Keratinocyte (primary cell): Measurements from ENCODE around the gene MRPL49.

Source experiments
- EZH2 ChIP-seq: IDR thresholded peaks from one replicate; pipeline ENCODE4 v1.6.1; 2012; ENCODE audit warnings: inconsistent platforms, mild to moderate bottlenecking, low read length, moderate library complexity
- TF ChIP-seq, protein P1 (sequence below), 3 experiments: IDR thresholded peaks in 1 of 3; conservative IDR thresholded peaks in 1 of 3; optimal IDR thresholded peaks in 1 of 3; 2 replicates in 2 of 3; 3 replicates in 1 of 3; pipeline versions ENCODE3 to v1.5.1; 2011; ENCODE audit warnings: low read length in 3 of 3, mild to moderate bottlenecking in 3 of 3, moderate library complexity in 2 of 3, control low read depth in 1 of 3, inconsistent platforms in 1 of 3; ENCODE audit not compliant: insufficient read depth in 2 of 3; ENCODE audit errors: extremely low read depth in 1 of 3

- TF ChIP-seq, protein P1, sequence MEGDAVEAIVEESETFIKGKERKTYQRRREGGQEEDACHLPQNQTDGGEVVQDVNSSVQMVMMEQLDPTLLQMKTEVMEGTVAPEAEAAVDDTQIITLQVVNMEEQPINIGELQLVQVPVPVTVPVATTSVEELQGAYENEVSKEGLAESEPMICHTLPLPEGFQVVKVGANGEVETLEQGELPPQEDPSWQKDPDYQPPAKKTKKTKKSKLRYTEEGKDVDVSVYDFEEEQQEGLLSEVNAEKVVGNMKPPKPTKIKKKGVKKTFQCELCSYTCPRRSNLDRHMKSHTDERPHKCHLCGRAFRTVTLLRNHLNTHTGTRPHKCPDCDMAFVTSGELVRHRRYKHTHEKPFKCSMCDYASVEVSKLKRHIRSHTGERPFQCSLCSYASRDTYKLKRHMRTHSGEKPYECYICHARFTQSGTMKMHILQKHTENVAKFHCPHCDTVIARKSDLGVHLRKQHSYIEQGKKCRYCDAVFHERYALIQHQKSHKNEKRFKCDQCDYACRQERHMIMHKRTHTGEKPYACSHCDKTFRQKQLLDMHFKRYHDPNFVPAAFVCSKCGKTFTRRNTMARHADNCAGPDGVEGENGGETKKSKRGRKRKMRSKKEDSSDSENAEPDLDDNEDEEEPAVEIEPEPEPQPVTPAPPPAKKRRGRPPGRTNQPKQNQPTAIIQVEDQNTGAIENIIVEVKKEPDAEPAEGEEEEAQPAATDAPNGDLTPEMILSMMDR (optimal IDR thresholded peaks at IDR 0.05 in 1 of 3, IDR thresholded peaks at IDR 0.05 in 1 of 3, conservative IDR thresholded peaks at IDR 0.05 in 1 of 3; ENCODE audit: extremely low read depth in 1 of 3, insufficient read depth in 2 of 3, low read length in 3 of 3): no peak
- TF ChIP-seq EZH2: no peak
These were observed 5.5 kb upstream of the MRPL49 start for GRCh38 chr11:65116370-65117205.
